ENCODE measurements around the gene STX18. TPM values are rescaled to one million over a fixed set of nuclear protein-coding genes. Genes with fewer than 3 reads are reported as not detected.

Gene STX18
- 10 to 100 TPM; 17.8 to 25.4 (median 23.4) TPM for total RNA-seq

- no peaks in the 10 kb centered on the region for H3K9me3 ChIP-seq
- H3K36me3 ChIP-seq, result peaks cover 0 to 19% of the 10 kb centered on the region in 2 donors
- peak; percentile 87 for TF ChIP-seq POLR2AphosphoS5 (IDR thresholded peaks at IDR 0.05)
- TF ChIP-seq POLR2A (IDR thresholded peaks at IDR 0.05), result peak; percentile 47 to 53
- peak in 1 of 4 experiments; percentile 34 for TF ChIP-seq CTCF (IDR thresholded peaks at IDR 0.05)
- TF ChIP-seq EP300 (IDR thresholded peaks at IDR 0.05), result no peak
- peak within 1 kb of the TSS; percentile 79 to 91 (median 86) for H3K27ac ChIP-seq
- H3K4me1 ChIP-seq, result peaks cover 3 to 48% (median 18%) of the 10 kb centered on the region in 3 donors
- no peaks in the 10 kb centered on the region for H3K27me3 ChIP-seq
- 0% methylated on average over 2 to 5 of the region's 76 CpGs for WGBS, 2 donors (ENCODE audit: low coverage in 1 of 2)
- ATAC-seq, result peak; percentile 98
- H3K4me3 ChIP-seq, result peak within 1 kb of the TSS; percentile 89 to 100
These were observed at the start of gene STX18 for GRCh38 chr4:4541661-4542570. STX18 (minus strand) TSS chr4:4542048; CDS start chr4:4541964, 84 bp downstream.

GRCh38 chr4:4591071-4591470 lies 49.2 kb upstream of the STX18 start:
- Histone ChIP-seq H3K27me3 (no peaks in the 10 kb centered on the region), H3K9me3 (peaks cover 0 to 16% (median 0%) of the 10 kb centered on the region in 3 donors), H3K4me1 (no peaks in the 10 kb centered on the region), H3K27ac (no peak overlapping the region), H3K4me3 (no peak overlapping the region), H3K36me3 (peaks cover 0 to 12% of the 10 kb centered on the region in 2 donors)
- TF ChIP-seq POLR2A (IDR thresholded peaks at IDR 0.05) (no peak), EP300 (IDR thresholded peaks at IDR 0.05) (no peak), CTCF (IDR thresholded peaks at IDR 0.05) (no peak), POLR2AphosphoS5 (IDR thresholded peaks at IDR 0.05) (no peak)
- ATAC-seq, result no peak
- WGBS, 2 donors (ENCODE audit: low coverage in 1 of 2), result 84 to 100% methylated on average over 1 to 4 of the region's 4 CpGs

- Histone ChIP-seq H3K36me3 (peaks cover 0 to 9% of the 10 kb centered on the region in 2 donors), H3K27ac (no peak overlapping the region), H3K4me3 (no peak overlapping the region), H3K27me3 (no peaks in the 10 kb centered on the region), H3K9me3 (peaks cover 0 to 13% (median 0%) of the 10 kb centered on the region in 3 donors), H3K4me1 (no peaks in the 10 kb centered on the region)
- 33 to 71% methylated on average over 1 to 4 of the region's 7 CpGs for WGBS, 2 donors (ENCODE audit: low coverage in 1 of 2)
- TF ChIP-seq EP300 (IDR thresholded peaks at IDR 0.05) (no peak), POLR2AphosphoS5 (IDR thresholded peaks at IDR 0.05) (no peak), POLR2A (IDR thresholded peaks at IDR 0.05) (no peak), CTCF (IDR thresholded peaks at IDR 0.05) (no peak)
- ATAC-seq, result no peak
These were observed 48.7 kb upstream of the STX18 start for GRCh38 chr4:4590546-4590945.

GRCh38 chr4:4585012-4585670 lies 43.3 kb upstream of the STX18 start:
- no peak for ATAC-seq

GRCh38 chr4:4583606-4584005 lies 41.8 kb upstream of the STX18 start:
- Histone ChIP-seq H3K9me3 (no peaks in the 10 kb centered on the region), H3K4me3 (no peak overlapping the region), H3K36me3 (peaks cover 0 to 3% of the 10 kb centered on the region in 2 donors), H3K27ac (no peak overlapping the region), H3K4me1 (no peaks in the 10 kb centered on the region), H3K27me3 (no peaks in the 10 kb centered on the region)
- no peak for TF ChIP-seq POLR2AphosphoS5 (IDR thresholded peaks at IDR 0.05)
- no peak for TF ChIP-seq CTCF (IDR thresholded peaks at IDR 0.05)
- no peak for TF ChIP-seq POLR2A (IDR thresholded peaks at IDR 0.05)
- TF ChIP-seq EP300 (IDR thresholded peaks at IDR 0.05), result no peak
- no peak for ATAC-seq
- 93 to 100% methylated on average over 2 to 4 of the region's 4 CpGs for WGBS, 2 donors (ENCODE audit: low coverage in 1 of 2)

More at GRCh38 chr4:4585012-4585670, 43.3 kb upstream of the STX18 start:
- Histone ChIP-seq H3K27ac (no peak overlapping the region), H3K4me1 (no peaks in the 10 kb centered on the region), H3K27me3 (no peaks in the 10 kb centered on the region), H3K36me3 (peaks cover 0 to 3% of the 10 kb centered on the region in 2 donors), H3K9me3 (no peaks in the 10 kb centered on the region), H3K4me3 (no peak overlapping the region)
- 46 to 74% methylated on average over 3 of the region's 3 CpGs for WGBS, 2 donors (ENCODE audit: low coverage in 1 of 2)
- TF ChIP-seq EP300 (IDR thresholded peaks at IDR 0.05) (no peak), POLR2A (IDR thresholded peaks at IDR 0.05) (no peak)
